GM12891 (cell line): Measurements from ENCODE around the gene INO80B.
"Not testable (repeated sequence)": the region's sequence is repeated elsewhere in the genome, so short reads cannot be mapped to it uniquely, and the experiment has no call there.

Experiments
- DNase-seq: peaks from one replicate; pipeline ENCODE4 v3.0.0; 2011; ENCODE audit warnings: low spot score; ENCODE audit not compliant: insufficient read length
- FAIRE-seq: peaks from 2 replicates; lab custom pipeline; 2011; peaks lifted over from hg19 to GRCh38; lab: Jason Lieb, UNC
- PAX5 ChIP-seq: IDR thresholded peaks from 2 replicates; pipeline ENCODE4 v1.6.1; 2011; ENCODE audit warnings: low read length, moderate library complexity, mild to moderate bottlenecking; ENCODE audit not compliant: insufficient read depth, severe bottlenecking
- POLR2A ChIP-seq: IDR thresholded peaks from 2 replicates; pipeline ENCODE4 v1.6.1; 2011; ENCODE audit warnings: low read depth, low read length, control low read depth
- POLR2AphosphoS5 ChIP-seq: IDR thresholded peaks from 2 replicates; pipeline ENCODE4 v1.6.1; 2011; ENCODE audit warnings: low read depth, low read length, control low read depth
- POU2F2 ChIP-seq: IDR thresholded peaks from 2 replicates; pipeline ENCODE4 v1.6.1; 2011; ENCODE audit warnings: low read depth, mild to moderate bottlenecking, control low read depth, low read length, moderate library complexity
- SPI1 ChIP-seq: IDR thresholded peaks from 2 replicates; pipeline ENCODE4 v1.6.1; 2011; ENCODE audit warnings: low read depth, low read length, control low read depth
- TAF1 ChIP-seq: IDR thresholded peaks from 2 replicates; pipeline ENCODE4 v1.6.1; 2011; ENCODE audit warnings: low read depth, low read length, control low read depth

The INO80B gene

DNA sequence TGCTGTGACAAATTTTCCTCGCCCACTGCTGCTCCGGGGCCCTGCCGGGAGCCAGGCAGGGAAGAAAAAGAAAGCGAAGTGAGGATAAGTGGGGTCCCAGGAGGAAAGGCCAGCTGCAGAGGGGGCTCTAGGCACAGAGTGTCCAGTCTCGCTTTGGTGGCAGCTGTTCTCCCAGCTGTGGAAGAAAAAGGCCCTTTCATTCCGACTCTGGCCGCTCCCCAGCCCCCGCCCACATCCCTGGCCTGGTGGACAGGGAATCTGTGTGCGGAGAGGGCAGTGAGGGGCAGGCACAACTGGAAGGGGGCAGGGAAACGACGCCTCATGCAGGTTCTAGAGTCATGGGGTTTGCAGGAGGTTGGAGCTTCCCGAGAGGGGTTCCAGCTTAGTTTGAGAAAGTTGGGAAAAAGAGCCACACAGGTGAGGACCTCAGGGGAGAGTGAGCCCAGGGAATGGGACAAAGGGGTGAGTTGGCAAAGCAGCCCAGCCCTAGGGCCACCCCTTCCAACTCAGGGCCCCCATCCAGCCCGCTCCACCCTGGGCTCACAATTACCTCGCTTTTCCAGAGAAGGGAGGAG is 15.0 kb upstream of the INO80B start:
- DNase-seq (no peak), FAIRE-seq (no peak)
- TF ChIP-seq POLR2AphosphoS5 = no peak
- no peak for TF ChIP-seq SPI1

DNA sequence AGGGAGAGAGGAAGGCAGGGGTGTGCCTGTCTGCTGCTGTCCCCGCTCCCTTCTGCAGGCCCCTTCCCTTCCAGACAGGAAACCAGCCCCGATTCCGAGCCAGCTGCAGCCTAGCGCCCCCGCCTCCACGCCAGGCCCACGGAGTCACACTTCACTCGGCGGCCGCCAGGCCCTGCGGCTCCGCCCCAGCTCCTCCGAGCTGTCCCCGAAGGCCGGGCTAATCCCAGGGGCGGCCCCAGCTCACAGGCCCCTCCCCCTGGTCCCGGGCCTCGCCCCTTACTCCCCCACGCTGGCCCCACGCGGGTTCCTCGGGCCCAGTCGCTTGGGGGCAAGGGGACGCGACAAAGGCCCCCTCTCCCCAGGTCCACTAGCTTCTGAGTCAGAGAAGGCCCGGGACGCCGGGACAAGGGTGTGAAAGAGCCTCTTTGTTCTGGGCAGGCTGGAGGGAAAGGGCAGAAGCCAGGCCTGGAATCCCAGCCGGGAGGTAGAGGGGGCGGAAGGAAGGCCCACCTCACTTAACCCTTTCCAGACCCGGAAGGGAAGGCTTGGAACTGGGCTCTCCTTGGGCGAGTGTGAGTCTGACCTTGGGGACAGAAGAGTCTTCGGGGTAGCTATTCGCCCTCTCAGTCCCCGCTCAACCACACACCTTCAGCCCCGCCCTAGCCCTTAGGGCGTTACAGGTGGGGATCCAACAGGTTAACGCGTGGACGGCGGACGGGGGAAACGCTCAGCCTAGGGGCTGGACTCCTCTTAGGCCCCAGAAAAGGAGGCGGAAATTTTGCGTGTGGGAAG is 14.3 kb upstream of the INO80B start:
- DNase-seq = peak; percentile 98
- no peak for TF ChIP-seq POU2F2
- no peak for TF ChIP-seq TAF1
- 0 out of 2 replicates have a peak, but pooled peaks have one; percentile 27 for TF ChIP-seq POLR2AphosphoS5
- peak; percentile 44; the same call in 1 of the 2 replicates for TF ChIP-seq POLR2A
- no peak for TF ChIP-seq PAX5
- TF ChIP-seq SPI1 = no peak
- FAIRE-seq = peak; percentile 84

DNA sequence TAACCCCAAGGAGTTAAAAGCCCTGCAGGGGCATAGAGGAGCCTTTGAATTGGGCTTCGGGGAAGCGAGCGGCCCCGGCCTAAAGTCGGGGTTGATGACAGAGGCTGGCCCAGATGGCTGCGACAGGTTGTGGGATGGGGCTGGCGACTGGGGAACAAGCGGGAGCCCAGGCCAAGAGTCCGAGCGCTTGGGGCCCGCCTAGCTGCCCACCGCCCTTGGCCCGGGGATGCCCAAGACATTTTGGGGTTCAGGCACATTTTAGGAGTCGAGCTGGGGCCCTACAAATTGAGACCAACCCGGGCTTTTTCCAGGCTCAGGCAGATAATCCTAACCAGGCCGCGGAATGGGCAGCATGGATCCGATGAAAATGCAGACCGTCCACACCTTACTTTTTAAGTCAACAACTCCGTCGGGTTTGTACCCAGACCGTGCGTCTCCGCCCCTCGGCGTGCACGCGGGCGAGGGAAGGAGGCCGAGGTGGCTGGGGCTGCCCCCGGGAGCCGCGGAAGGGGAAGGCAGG is 13.7 kb upstream of the INO80B start:
- no peak for FAIRE-seq
- TF ChIP-seq SPI1 (no peak), POLR2AphosphoS5 (no peak), TAF1 (no peak), PAX5 (no peak)
- no peak for DNase-seq

DNA sequence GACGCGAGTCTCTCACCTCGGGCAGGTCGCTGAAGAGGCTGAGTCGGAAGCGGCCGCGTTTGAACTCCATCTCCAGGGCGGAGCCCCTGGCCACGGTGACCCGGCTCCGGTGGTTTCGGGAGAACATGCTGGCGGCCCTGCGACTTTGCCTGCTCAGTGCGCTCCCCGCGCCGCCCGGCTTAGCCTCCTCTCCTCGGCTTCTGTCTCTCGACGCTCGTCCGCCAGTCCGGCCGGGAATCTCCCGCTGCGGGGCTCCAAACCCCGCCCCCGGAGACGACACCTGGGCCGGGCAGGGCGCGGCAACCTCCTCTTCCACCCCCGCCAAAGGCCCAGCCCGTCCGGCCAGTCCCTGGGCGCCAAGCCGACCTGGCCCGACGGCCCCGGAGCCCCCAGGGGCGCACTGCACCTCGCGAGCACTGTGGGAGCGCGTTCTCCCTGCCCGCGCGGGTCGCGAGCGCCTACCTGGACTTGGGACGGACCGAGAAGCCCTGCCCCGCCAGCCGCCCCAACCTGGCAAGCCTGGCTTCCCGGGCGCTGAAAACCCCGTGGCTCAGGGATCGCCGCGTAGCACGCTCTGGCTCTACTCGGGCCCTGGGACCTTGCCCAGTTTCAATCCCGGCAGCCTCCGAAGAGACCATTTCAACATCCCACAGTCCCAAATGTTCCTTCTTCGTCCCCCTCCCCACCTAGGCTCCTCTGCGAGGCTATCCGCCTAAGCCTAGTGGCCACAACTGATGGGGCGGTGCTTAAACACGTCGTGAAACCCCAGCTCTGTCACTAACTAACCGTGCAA is 13.0 kb upstream of the INO80B start, which contains the start of gene RTKN:
Gene RTKN, minus strand, starts transcription at position 248 of the 793 bp plus-strand sequence. Its CDS starts 121 bp downstream, at position 127.
- FAIRE-seq = peak; percentile 38
- TF ChIP-seq SPI1 = no peak
- TF ChIP-seq POU2F2 = no peak
- TF ChIP-seq TAF1 = no peak
- DNase-seq = no peak

DNA sequence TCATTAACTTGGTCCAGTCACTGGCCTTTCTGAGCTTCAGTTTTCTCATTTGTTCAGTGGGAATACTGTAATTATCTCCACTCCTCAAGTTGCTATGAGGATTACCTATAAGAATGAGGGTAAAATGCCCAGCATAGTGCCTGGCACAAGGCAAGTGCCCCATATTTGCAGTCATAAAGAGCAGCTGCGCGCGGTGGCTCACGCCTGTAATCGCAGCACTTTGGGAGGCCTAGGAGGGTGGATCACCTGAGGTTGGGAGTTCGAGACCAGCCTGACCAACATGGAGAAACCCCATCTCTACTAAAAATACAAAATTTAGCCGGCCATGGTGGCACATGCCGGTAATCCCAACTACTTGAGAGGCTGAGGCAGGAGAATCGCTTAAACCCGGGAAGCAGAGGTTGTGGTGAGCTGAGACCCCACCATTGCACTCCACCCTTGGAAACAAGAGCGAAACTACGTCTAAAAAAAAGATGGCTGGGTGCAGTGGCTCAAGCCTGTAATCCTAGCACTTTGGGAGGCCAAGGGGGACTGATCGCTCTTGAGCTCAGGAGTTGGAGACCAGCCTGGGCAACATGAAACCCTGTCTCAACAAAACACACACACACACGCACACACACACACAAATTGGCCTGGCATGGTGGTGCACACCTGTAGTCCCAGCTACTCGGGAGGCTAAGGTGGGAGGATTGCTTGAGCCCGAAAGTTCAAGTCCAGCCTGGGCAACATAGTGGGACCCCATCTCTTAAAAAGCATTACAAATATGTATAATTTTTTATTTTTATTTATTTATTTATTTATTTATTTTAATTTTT is 12.2 kb upstream of the INO80B start:
- not testable (repeated sequence) for DNase-seq, FAIRE-seq

DNA sequence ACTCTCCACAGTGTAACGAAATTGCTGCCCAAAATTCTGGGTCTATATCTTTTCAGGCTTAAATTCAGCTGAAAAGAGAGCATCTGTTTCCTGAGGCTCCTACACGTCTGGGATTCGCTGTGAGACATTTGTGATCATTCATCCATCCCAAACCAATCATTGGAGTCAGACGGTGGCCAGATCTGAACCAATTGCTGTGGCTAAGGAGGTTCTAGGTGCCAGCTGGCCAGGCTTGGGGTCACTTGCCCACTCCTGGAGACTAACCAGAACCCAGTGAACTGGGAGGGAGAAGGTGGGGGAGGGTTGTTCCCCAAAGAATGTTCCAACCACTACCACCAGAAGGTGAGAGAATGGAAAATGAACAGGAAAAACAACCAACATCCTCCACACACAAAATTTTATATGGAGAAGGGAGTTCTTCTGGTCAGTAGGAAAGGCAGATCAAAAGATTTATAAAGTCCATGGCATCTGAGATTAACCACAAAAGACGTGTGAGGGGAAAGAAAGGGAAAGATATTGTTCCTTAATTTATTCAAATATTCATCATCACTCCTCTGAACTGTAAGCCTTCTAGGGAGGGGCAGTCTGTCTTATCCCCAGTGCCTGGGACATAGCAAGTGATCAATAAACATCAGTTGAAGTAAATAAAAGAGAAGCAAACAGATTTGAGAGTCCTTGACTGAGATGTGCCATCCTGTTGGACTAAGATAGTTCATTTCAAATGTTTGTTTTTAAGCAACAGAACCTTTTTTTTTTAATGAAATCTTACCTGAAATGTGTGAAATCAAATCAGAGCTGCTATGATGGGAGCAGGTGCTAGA is 10.2 kb upstream of the INO80B start:
- FAIRE-seq (no peak), DNase-seq (no peak)
- TF ChIP-seq PAX5 = no peak
- no peak for TF ChIP-seq SPI1
- TF ChIP-seq POLR2AphosphoS5 = no peak
- no peak for TF ChIP-seq POLR2A
- no peak for TF ChIP-seq TAF1
- TF ChIP-seq POU2F2 = no peak

DNA sequence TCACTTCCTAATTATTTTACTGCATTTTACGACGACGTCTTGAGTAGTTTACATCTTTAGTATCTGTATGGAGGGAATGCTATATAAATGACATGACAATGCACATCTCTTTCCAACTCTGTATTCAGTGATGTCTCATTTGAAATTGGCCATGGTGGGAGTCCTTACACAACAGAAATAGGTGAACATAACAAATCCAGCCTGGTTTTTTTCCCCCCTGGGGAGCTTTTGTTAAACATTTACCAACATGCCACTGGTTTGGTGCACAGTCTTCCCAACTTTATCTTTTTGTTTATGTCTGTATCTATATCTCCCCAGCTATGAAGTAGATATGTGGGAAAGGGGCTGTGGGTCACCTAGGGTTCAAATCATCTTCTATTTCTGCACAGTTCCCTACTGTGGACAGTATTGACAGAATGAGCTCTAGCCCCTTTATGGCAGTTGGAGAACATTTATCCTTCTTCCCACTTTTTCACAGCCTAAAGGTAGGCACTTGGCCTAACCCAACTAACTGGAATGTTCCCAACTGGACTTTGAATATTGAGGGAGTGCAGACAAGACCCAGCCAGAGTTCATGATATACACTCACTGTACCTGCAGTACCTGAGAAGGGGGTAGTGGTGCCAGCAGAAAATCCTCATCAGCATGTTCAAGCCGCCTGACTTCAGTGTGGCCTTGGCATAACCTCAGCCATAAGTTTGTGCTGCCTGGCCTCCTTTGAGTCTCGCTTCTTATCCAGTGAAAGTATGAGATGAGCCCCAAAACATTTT is 7.5 kb upstream of the INO80B start:
- FAIRE-seq (no peak), DNase-seq (no peak)
- TF ChIP-seq POLR2A = no peak
- TF ChIP-seq PAX5 = no peak
- TF ChIP-seq POLR2AphosphoS5 = no peak
- TF ChIP-seq POU2F2 = no peak
- no peak for TF ChIP-seq TAF1
- no peak for TF ChIP-seq SPI1

DNA sequence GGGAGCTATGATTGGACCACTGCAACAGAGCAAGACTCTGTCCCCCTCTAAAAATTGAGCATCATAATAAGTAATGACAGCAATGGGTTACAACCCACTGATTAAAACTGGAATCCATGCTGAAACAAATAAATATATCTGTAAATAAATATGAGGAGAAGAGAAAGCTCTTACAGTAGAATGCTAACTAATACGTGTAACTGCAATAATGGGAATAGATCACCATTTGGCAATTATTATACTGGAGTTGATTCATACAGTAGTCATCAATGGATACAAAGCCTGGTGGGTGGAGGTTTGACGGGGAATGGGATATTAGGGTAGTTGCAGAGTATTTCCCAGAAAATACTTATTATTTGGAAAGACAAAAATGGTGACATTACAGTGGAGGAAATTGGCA is 6.1 kb upstream of the INO80B start:
- no peak for FAIRE-seq
- no peak for DNase-seq
- no peak for TF ChIP-seq TAF1
- no peak for TF ChIP-seq POLR2AphosphoS5
- TF ChIP-seq SPI1 = no peak
- no peak for TF ChIP-seq POLR2A
- TF ChIP-seq PAX5 = no peak
- no peak for TF ChIP-seq POU2F2
